ENCODE results near the gene RNF212. TPM values are rescaled to one million over a fixed set of nuclear protein-coding genes. Genes with fewer than 3 reads are reported as not detected.

The RNF212 gene
- total and polyA plus RNA-seq, 5 experiments from 2014 or later, result 3.1 to 8.5 (median 4.4) TPM

DNA sequence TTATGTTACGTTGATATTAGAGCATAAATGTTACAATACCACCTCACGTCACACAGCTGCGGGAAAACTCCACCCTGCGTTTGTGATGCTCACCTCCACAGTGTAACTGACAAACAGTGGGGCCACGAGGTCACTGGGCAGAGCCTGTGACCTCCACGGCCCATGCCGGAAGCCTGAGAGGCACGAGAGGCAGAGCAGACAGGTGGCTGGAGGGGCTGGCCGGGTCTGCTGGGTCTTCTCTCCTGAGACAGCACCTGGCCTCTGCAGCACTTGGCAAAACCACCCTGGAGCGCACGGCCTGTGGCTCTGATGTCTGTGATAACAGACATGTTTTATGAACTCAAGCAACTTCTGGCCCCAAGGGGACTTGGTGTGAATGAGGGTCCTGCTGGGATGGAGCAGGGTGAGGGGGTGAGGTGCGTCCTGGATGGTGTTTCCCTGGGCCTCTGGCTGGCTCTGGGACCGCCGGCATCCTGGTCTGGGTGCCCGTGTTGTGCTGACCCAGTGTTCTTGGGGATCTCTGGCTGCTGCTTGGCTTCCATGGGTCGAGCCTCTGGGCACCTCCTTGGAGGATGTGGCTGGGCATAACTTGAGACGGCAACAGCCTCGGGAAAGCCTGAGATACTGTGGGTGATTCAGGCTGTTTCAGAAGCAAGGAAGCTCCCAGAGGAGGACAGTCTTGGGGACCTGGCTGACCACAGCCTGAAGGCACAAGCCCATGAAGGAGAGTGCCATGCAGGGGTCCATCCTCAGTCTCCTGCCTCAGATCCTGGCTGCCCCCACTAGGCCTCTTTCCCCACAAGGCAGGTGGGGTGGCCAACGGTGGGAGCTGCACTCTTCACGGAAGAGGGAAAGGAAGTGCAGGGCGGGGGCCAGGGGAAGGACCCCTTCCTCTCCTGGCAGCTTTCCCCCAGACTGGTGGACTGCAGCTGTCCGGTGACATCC, 19.7 kb downstream of the RNF212 start:
- POLR2A ChIA-PET, result no interaction called here
- no peak overlapping the region for H3K27ac Mint-ChIP-seq
- H3K36me3 Mint-ChIP-seq, result peaks cover 0 to 4% (median 0%) of the 10 kb centered on the region in 3 donors
- peaks cover 0 to 16% (median 2%) of the 10 kb centered on the region in 9 donors for H3K9me3 Mint-ChIP-seq
- DNase-seq (no peak), ATAC-seq (no peak)
- no peak overlapping the region for H3K4me3 Mint-ChIP-seq
- no peaks in the 10 kb centered on the region for H3K27me3 Mint-ChIP-seq
- no peaks in the 10 kb centered on the region for H3K4me1 Mint-ChIP-seq

- Mint-ChIP-seq H3K4me3 (no peak overlapping the region), H3K27me3 (no peaks in the 10 kb centered on the region), H3K27ac (peak overlapping the region in 1 of 10 donors; percentile 37), H3K36me3 (peaks cover 0 to 5% (median 4%) of the 10 kb centered on the region in 3 donors), H3K9me3 (peaks cover 0 to 23% (median 4%) of the 10 kb centered on the region in 9 donors), H3K4me1 (no peaks in the 10 kb centered on the region)
- DNase-seq, result no peak
- ATAC-seq, result no peak
- POLR2A ChIA-PET, result no interaction called here
Observed at GRCh38 chr4:1092983-1093361, 20.4 kb downstream of the RNF212 start.

GRCh38 chr4:1092026-1092982, 21.1 kb downstream of the RNF212 start:
- Mint-ChIP-seq H3K4me1 (no peaks in the 10 kb centered on the region), H3K27ac (no peak overlapping the region), H3K4me3 (no peak overlapping the region), H3K36me3 (peaks cover 2 to 9% (median 2%) of the 10 kb centered on the region in 3 donors), H3K27me3 (no peaks in the 10 kb centered on the region), H3K9me3 (peaks cover 0 to 28% (median 7%) of the 10 kb centered on the region in 9 donors)
- DNase-seq (no peak), ATAC-seq (no peak)
- POLR2A ChIA-PET, result no interaction called here

GRCh38 chr4:1091561-1091995, 21.8 kb downstream of the RNF212 start:
- Mint-ChIP-seq H3K9me3 (peaks cover 0 to 28% (median 7%) of the 10 kb centered on the region in 9 donors), H3K27ac (no peak overlapping the region), H3K27me3 (no peaks in the 10 kb centered on the region), H3K4me1 (no peaks in the 10 kb centered on the region), H3K36me3 (peaks cover 2 to 9% (median 2%) of the 10 kb centered on the region in 3 donors), H3K4me3 (no peak overlapping the region)
- no peak for ATAC-seq
- DNase-seq, result no peak
- POLR2A ChIA-PET, result interaction anchor here (0.6 kb wide), 1 partner anchor 514 kb away, joined by 3 read pairs; no protein-coding TSS in a partner anchor

DNA sequence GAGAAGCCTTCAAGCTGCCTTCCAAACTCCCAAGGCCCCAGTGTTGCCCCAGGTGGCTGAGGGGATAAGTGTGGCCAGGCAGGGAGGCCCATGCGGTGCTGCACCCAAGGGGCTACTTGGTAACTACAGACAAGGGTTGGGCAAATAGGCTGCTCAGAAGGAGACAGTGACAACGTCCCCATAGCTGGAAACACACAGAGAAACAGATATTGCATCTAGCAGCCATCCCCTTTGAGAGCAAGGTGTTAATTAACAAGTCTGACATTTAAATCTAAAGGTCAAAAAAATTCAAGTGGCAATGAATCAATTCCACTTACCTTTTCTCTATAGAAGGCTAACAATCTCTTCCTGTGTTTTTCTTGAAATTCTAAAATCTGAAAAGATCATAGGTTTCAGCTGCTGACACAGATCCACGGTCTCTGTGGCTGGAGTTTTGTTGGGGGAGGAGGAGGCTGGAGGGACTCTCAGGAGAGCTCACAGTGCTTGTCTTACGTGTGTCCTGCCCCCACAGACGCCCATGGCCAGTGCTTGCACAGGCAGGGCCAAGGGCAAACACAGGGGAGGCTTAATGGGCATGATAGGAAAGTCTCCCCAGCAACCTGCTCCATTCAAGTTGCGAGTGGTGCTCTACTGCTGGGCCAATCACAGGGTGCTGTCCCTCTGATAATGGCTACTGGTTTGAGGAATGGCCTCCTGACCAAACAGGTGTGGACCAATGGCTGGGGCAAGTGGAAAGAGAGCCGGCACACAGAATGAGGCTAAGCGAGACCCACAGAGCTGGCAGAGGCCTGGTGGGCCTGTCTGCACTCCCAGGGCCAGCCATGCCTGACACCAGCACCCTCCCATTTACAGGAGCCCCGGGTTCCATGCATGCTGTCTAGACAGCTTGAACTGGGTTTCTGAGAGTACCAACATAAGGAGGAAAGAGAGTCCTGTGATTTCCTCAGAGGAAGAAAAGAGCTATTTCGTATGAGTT, 22.6 kb downstream of the RNF212 start:
- peaks cover 2 to 9% (median 2%) of the 10 kb centered on the region in 3 donors for H3K36me3 Mint-ChIP-seq
- no peaks in the 10 kb centered on the region for H3K4me1 Mint-ChIP-seq
- H3K27me3 Mint-ChIP-seq, result peaks cover 0 to 3% (median 2%) of the 10 kb centered on the region in 5 donors
- POLR2A ChIA-PET, result interaction anchor here (0.6 kb wide), 1 partner anchor 515 kb away, joined by 3 read pairs; no protein-coding TSS in a partner anchor
- ATAC-seq (no peak), DNase-seq (no peak)
- H3K27ac Mint-ChIP-seq, result no peak overlapping the region
- H3K9me3 Mint-ChIP-seq, result peaks cover 0 to 28% (median 7%) of the 10 kb centered on the region in 9 donors
- no peak overlapping the region for H3K4me3 Mint-ChIP-seq

GRCh38 chr4:1090036-1090435, 23.3 kb downstream of the RNF212 start:
- no peak overlapping the region for H3K4me3 Mint-ChIP-seq

DNA sequence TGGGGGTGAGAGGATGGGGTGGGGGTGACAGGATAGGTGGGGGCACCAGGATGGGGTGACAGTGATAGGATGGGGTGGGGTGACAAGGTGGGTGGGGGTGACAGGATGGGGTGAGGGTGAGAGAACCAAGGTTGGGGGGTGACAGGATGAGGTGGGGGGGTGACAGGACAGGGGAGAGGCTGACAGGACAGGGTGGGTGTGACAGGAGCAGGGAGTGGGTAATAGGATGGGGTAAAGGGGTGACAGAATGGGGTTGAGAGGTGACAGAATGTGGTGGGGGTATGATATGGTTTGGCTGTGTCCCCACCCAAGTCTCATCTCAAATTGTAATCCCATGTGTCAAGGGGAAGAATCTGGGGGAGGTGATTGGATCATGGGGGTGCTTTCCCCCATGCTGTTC, 26.0 kb downstream of the RNF212 start:
- peak overlapping the region in 2 of 10 donors; percentile 67 to 88 for H3K27ac Mint-ChIP-seq
- POLR2A ChIA-PET, result no interaction called here
- peak in 1 of 10 donors; percentile 40 for DNase-seq
- no peak for ATAC-seq
- H3K4me3 Mint-ChIP-seq, result no peak overlapping the region
- peaks cover 0 to 28% (median 7%) of the 10 kb centered on the region in 9 donors for H3K9me3 Mint-ChIP-seq
- H3K27me3 Mint-ChIP-seq, result peaks cover 2 to 21% (median 16%) of the 10 kb centered on the region in 5 donors
- peaks cover 0 to 4% (median 0%) of the 10 kb centered on the region in 4 donors for H3K4me1 Mint-ChIP-seq
- H3K36me3 Mint-ChIP-seq, result peaks cover 2 to 9% (median 4%) of the 10 kb centered on the region in 3 donors

More at GRCh38 chr4:1090036-1090435, 23.3 kb downstream of the RNF212 start:
- H3K27me3 Mint-ChIP-seq, result peaks cover 0 to 10% (median 4%) of the 10 kb centered on the region in 5 donors
- H3K27ac Mint-ChIP-seq, result no peak overlapping the region
- DNase-seq (no peak), ATAC-seq (no peak)
- POLR2A ChIA-PET, result no interaction called here
- no peaks in the 10 kb centered on the region for H3K4me1 Mint-ChIP-seq
- peaks cover 0 to 28% (median 7%) of the 10 kb centered on the region in 9 donors for H3K9me3 Mint-ChIP-seq
- peaks cover 2 to 9% (median 2%) of the 10 kb centered on the region in 3 donors for H3K36me3 Mint-ChIP-seq

DNA sequence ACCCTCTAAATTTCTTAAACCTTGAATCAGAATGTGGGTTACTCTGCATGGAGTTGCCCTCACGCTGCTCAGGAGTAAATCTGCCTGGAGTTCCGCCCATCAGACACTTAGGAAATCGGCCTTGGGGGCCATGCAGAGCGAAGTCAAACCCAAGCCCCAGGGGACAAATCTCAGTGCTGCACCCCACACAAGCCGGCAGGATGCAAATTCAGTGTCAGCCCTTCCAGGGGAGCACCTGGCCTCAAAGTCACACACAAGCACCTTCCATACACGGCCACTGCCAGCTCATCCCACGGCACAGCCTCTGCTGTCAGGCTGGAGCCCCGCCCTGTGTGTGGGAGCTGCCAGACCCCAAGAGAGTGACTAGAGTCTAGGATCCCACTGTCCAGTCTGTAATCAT, 27.4 kb downstream of the RNF212 start:
- Mint-ChIP-seq H3K36me3 (peaks cover 2 to 9% (median 6%) of the 10 kb centered on the region in 3 donors), H3K27me3 (peaks cover 3 to 35% (median 27%) of the 10 kb centered on the region in 5 donors), H3K4me3 (no peak overlapping the region), H3K4me1 (peaks cover 0 to 4% (median under 1%) of the 10 kb centered on the region in 4 donors), H3K9me3 (peaks cover 0 to 28% (median 7%) of the 10 kb centered on the region in 9 donors), H3K27ac (peak overlapping the region in 2 of 10 donors; percentile 47 to 73)
- no peak for DNase-seq
- POLR2A ChIA-PET, result no interaction called here
- ATAC-seq, result no peak

DNA sequence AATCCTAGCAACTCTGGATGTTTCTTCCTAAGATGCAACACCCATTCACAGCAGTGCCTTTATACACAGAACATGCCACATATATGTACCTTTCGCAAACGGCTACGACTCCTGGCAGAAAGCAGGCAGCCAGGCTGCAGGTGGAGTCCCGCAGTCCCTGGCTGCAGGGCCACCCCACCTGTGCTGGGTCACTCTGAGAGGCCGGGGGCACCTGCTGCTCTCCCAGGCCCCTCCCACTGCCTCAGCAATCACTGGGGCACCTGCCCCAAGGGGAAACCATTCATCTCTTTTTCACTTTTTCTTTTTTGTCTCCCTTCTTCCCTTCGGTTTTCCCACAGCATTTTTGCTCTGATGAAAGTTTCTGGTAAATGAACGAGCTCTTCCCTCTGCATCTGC, 28.0 kb downstream of the RNF212 start:
- Mint-ChIP-seq H3K4me1 (peaks cover 0 to 4% (median 2%) of the 10 kb centered on the region in 4 donors), H3K36me3 (peaks cover 2 to 9% (median 6%) of the 10 kb centered on the region in 3 donors), H3K9me3 (peaks cover 0 to 25% (median 7%) of the 10 kb centered on the region in 9 donors), H3K4me3 (no peak overlapping the region), H3K27ac (no peak overlapping the region), H3K27me3 (peaks cover 3 to 41% (median 31%) of the 10 kb centered on the region in 5 donors)
- DNase-seq (no peak), ATAC-seq (no peak)
- POLR2A ChIA-PET, result no interaction called here

- Mint-ChIP-seq H3K27ac (no peak overlapping the region), H3K4me3 (no peak overlapping the region), H3K9me3 (peaks cover 0 to 23% (median 7%) of the 10 kb centered on the region in 9 donors), H3K27me3 (peaks cover 4 to 46% (median 33%) of the 10 kb centered on the region in 5 donors), H3K36me3 (peaks cover 2 to 9% (median 6%) of the 10 kb centered on the region in 3 donors), H3K4me1 (peaks cover 0 to 4% (median 2%) of the 10 kb centered on the region in 4 donors)
- DNase-seq (no peak), ATAC-seq (no peak)
- POLR2A ChIA-PET, result no interaction called here
Observed at GRCh38 chr4:1084796-1085403, 28.5 kb downstream of the RNF212 start.

DNA sequence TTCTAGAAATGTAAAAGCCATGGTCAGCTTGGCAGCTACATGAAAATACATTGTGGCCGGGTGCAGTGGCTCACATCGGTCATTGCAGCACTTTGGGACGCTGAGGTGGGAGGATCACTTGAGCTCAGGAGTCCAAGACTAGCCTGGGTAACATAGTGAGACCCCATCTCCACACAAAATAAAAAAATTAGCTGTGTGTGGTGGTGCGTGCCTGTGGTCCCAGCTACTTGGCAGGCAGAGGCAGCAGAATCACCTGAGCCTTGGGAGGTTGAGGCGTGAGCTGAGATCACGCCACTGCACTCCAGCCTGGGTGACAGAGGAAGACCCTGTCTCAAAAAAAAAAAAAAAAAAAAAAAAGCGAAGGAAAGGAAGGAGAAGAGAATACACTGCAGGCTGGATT, 29.0 kb downstream of the RNF212 start:
- no peak for ATAC-seq
- peaks cover 0 to 19% (median 7%) of the 10 kb centered on the region in 9 donors for H3K9me3 Mint-ChIP-seq
- no peak for DNase-seq
- POLR2A ChIA-PET, result no interaction called here
- H3K27ac Mint-ChIP-seq, result no peak overlapping the region
- no peak overlapping the region for H3K4me3 Mint-ChIP-seq
- H3K36me3 Mint-ChIP-seq, result peaks cover 2 to 9% (median 5%) of the 10 kb centered on the region in 3 donors
- peaks cover 5 to 51% (median 35%) of the 10 kb centered on the region in 5 donors for H3K27me3 Mint-ChIP-seq
- peaks cover 0 to 4% (median 2%) of the 10 kb centered on the region in 4 donors for H3K4me1 Mint-ChIP-seq
